Islet precursor cell (in vitro differentiated cells): Measurements from ENCODE around the gene CSAD.

Experiments used
- DNase-seq: peaks from one replicate; pipeline ENCODE4 v3.0.0-alpha.2; 2018

Gene CSAD

DNA sequence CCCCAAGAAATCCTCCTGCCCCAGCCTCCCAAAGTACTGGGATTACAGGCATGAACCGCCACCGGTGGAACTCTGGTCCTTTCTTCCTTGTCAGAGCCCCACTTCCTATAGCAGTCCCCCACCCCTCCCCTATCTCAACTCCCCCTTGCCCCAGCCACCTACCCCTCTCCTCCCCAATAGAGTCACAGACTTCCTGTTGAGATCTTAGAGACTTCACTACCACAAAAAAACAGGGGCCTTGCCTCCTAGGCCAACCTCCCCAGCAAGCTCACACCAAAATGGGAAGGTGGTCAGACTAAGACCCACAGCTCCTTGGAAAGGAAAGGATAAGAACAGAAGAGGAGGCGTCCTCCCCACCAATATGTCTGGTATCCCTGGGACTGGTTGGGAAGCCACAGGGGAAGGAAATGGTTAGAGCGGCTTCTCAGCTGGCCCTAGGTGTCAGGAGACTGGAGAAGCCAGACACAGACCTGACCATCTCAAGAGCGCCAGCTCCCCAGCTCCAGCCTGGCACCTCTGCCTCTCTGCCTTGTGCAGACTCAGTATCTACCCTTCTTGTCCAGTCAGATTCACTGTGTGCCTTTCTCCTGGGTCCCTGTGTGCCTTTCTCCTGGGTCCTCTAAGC lies 17.9 kb upstream of the CSAD start:
- no peak for DNase-seq

- no peak for DNase-seq
These were observed 16.4 kb upstream of the CSAD start for GRCh38 chr12:53197011-53197640.

DNA sequence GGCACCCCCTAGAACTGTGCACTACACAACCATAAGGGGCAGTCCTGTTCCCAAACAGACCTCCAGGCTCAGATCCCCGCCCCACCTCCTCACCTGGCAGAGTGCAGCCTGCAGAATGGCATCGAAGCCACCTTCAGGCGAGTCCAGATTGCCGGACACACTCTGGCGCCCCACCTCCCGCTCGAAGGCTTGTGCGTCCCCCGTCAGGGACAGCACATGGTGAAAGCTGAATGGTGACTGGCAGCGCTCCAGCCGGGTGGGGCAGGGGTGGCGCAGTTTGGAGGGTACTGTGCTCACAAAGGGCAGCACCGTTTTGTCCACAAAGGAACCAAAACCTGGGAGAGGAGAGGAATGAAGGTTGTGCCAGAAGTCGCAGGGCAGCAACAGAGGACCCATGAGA lies 15.8 kb upstream of the CSAD start:
- DNase-seq, result no peak

DNA sequence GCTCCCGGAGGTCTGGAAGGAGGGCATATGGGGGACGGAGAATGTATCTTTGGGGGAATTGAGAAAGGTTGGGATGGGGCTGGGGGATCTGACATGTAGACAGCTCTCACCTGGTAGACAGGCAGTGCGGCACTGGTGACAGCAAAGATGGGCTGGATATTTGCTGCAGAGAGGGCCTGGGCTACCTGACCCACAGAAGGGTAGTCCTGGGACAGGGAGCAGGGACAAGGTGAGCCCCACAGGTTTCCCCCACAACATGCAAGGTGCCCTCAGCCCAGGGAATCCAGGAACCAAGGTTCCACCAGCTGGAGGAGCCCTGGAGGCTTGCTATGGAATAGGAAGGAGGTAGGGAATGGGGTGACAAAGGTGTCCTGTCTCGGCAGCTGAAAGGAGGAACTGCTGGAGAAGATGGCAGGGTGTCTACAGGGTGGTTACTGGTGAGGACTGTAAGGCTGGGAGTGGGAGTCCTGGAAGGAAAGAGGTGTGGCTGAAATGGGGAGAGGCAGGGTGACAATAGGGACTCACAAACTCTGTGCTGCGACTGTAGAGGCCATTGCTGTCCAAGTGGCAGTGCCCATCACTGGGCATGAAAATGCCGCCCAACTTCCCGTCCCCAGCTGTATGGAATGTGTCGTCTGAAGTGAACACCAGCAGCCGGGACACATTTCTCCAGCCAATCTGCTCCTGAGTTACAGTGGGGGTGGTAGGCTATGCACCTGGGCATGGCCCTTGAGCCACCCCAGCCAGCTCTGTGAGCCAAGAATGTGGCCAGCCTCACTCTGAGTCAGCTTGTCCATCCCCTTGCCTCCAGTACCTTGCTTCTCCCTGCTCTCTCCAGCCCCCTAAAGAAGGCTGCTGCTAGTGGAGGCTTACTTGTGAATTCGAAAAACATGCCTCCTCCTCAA lies 15.0 kb upstream of the CSAD start:
- no peak for DNase-seq

DNA sequence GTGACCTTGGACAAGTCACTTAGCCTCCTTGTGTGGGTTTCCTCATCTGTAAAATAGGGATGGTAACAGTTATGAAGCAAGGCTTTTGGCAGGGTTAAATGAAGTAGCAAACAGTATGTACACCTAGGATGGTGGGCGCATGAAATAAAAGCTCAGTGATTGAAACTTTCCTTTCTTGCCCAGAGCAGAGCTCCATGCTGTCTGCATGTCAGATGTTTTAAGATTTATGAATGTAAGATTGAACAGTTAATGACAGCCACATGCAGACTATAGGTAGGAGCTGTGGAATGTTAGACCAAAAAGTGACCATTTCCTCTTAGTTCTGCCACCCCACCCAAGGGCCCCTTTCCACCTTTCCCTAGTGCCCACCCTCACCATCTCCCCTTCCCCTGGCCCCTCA lies 14.2 kb upstream of the CSAD start:
- DNase-seq, result no peak

DNA sequence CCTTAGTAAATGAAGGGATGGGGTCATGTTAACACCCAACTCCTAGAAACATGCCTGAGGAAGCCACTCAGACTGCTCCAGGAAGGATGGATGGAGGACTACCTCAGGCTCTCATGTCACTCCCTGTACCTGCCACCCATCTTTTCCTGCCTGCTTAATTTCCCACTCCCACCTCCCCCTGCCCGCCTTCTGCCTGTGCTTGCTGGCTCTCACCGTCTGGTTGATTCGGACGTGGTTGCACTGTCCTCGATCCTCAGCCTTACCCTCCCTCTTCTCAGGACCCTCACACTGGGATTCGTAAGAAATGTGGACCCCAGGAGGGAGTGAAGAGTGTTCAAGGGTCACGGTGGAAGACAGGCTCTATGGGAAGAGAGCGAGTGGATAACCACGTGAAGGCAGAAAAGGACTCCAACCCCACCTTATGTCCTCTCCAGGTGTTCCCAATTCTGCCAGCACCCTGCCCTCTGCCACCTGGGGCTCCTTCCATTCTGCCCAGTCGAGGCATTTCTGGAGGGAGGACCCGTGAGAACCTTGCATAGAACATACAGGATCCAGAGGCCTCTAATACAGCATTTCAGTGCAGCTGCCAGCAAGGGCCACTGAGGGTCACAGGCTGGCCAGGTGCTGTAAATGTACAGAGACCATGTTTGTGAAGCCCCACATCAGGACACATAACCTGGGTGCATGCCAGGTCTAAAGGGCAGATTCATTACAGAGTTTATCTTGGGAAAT lies 13.4 kb upstream of the CSAD start:
- no peak for DNase-seq

DNA sequence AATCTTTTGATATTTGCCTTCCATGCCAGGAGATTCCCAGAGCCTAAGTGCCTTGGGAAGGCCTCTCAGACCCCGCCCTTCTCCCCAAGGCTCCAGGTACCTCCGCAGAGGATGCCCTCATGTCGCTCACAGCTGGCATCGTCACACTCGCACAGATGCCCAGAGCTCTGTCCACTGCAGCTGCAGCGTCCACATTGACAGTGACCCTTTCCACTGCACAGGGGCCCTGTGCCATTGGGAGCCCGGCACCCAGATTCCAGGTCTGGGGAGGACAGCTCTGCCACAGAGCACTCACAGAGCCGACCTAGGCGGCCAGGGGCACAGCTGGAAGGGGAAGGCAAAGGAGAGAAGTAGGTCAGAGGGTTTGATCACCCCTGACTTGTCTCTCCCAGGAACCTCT lies 12.3 kb upstream of the CSAD start:
- DNase-seq, result no peak

GRCh38 chr12:53192531-53193021 lies 11.9 kb upstream of the CSAD start:
- DNase-seq, result peak; percentile 48

- peak; percentile 45 for DNase-seq
These were observed 11.3 kb upstream of the CSAD start for GRCh38 chr12:53191885-53192530.

GRCh38 chr12:53191096-53191884 lies 10.6 kb upstream of the CSAD start:
- peak; percentile 34 for DNase-seq

- DNase-seq, result peak; percentile 89
These were observed 9.5 kb upstream of the CSAD start for GRCh38 chr12:53190108-53190729.

DNA sequence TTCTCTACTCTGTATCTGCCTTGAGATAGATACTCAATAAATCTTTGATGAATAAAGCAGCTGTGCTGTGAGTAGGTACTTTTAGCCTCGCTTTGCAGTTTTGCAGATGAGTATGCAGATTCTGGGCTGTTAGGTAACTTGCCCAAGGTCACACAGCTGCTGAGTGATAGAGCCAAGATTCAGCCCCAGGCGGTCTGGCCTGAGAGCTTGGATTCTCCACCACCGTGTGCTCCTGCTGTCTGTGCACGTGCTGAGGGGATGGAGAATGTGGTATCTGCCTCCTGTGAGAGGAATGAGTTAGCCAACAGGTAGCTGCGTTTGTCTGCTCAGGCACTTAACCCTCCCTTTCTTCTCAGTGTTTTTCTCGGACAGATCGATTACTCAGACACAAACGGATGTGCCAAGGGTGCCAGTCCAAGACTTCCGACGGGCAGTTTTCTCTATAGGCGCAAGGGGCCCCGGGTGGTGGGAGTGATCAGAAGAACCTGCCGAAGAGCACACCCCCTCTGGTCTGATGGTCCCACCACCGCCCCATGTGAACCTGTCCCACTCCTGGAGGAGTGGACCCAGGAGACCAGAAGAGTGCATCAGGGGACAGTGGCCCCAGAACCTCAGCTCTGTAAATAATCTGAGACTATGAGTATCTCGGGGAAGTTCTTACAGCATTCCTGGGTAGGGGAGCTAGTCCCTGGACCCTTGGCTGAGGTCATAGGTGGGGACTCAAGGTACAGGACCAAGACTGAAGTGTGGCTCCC lies 6.6 kb upstream of the CSAD start:
- peak; percentile 81 for DNase-seq

DNA sequence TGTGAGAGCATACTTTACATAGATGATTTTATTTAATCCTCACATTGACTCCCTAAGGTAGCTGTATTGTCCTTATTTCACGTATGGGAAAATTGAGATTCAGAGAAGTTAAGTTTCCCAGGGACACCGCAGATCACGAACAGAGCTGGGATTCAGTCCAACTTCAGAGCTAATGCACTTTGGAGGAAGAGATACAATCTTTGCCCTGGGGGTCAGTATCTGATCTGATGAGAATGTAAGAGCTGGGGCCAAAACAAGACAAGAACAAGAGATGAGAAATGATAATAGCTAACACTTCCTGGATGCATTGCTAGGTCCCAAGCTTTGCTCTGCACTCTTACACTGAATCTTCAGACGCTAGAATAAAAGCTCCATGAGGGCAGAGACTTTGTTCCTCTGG lies 6.0 kb upstream of the CSAD start:
- peak; percentile 68 for DNase-seq

DNA sequence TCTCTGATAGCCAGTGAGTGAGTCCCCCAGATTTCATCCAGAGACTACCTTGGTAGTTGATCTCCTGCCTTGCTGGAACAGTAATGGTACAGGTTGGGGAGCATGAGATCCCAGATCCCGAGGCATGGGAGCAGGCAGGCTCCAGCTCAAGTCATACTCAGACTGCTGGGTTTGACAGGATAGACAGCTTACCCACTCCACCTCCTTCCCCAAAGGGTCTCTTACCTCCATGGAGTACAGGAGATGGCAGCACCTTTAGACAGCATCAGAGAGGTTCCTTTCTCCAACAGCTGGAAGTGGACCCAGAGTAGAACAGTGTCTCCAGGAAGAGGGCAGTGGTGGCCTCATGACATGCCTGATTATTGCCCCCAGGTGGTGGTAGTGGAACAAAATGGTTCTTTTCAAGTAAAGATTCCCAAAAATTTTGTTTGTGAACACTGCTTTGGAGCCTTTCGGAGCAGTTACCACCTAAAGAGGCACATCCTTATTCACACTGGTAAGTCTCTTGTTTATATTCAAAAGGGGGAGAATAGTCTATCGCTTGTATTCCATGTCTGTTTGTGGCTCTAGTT lies 4.9 kb upstream of the CSAD start:
- peak; percentile 46 for DNase-seq

DNA sequence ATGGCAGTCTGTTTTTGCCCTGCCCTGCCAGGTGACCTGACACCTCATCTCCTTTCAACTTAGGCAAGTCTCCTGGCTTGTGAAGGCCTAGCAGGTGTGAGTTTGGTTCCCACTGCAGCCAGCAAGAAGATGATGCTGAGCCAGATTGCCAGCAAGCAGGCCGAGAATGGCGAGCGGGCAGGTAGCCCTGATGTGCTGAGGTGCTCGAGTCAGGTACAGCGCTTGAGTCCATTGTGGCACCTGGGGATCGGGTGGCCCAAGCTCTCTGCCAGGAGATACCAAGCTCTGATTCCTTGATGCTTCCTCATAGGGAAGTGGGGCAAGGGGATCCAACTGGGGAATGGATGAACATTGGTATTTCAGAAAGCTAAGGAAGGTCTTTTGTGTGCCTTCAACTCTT lies 4.1 kb upstream of the CSAD start:
- DNase-seq, result peak; percentile 48

DNA sequence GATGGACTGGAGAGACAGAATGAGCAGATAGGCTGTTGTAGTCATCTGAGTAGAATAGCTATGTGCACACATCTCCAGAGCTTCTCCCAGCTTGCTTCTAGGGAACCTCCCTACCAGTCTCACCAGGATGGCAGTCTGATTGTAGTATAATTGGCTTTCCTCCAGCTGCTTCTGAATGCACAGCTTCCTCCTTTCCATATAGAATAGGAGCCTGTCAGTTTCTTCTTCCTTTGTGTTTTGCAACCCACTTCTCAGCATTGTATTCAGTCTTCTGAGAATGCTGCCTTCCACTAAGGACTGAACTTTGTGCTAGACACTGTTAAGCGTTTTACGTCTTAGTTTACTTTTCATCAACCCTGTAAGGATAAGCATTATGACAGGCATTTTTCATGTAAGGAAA lies 2.2 kb upstream of the CSAD start:
- DNase-seq, result no peak

DNA sequence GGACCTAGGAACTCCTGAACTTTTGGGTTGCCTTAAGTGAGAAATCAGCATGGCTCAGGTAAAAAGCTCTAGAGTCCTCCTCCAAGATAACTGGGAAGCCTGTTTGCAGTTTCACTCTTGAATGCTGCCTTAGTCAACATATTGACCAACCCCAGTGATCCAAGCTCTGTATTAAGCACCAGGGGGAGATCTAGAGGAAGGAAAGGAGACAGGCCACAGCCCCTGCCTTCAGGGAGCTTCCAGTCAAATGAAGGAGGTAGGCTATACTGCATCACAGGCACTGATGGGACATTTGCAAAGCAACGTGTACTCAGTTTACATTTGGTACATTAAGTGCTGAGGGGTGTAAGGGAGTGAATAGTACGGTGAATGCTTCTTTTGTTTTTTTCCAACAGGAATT lies 1.2 kb upstream of the CSAD start:
- no peak for DNase-seq

GRCh38 chr12:53180931-53181645 lies 363 bp upstream of the CSAD start:
- peak; percentile 94 for DNase-seq

- DNase-seq, result no peak
These were observed 972 bp downstream of the CSAD start for GRCh38 chr12:53179687-53180219.
